ENCODE results near the gene SLPI.

Gene SLPI

GRCh38 chr20:45258664-45259063, 4.3 kb upstream of the SLPI start:
- no peaks in the 10 kb centered on the region for H3K9me3 Mint-ChIP-seq
- H3K4me1 Mint-ChIP-seq = no peaks in the 10 kb centered on the region
- H3K27me3 Mint-ChIP-seq = peaks cover 11% of the 10 kb centered on the region
- no peak for DNase-seq
- H3K36me3 Mint-ChIP-seq = no peaks in the 10 kb centered on the region
- H3K4me3 Mint-ChIP-seq = no peak overlapping the region
- CTCF ChIA-PET = no interaction called here
- no peak overlapping the region for H3K27ac Mint-ChIP-seq

- Mint-ChIP-seq H3K27me3 (peaks cover 15% of the 10 kb centered on the region), H3K9me3 (no peaks in the 10 kb centered on the region), H3K4me3 (no peak overlapping the region), H3K27ac (no peak overlapping the region), H3K4me1 (no peaks in the 10 kb centered on the region), H3K36me3 (no peaks in the 10 kb centered on the region)
- DNase-seq = no peak
- CTCF ChIA-PET = no interaction called here
Observed at GRCh38 chr20:45258259-45258658, 3.9 kb upstream of the SLPI start.

GRCh38 chr20:45257711-45258110, 3.3 kb upstream of the SLPI start:
- H3K27me3 Mint-ChIP-seq = peaks cover 19% of the 10 kb centered on the region
- H3K4me3 Mint-ChIP-seq = no peak overlapping the region
- no peaks in the 10 kb centered on the region for H3K4me1 Mint-ChIP-seq
- no peak overlapping the region for H3K27ac Mint-ChIP-seq
- no peak for DNase-seq
- H3K9me3 Mint-ChIP-seq = no peaks in the 10 kb centered on the region
- CTCF ChIA-PET = no interaction called here
- H3K36me3 Mint-ChIP-seq = no peaks in the 10 kb centered on the region

- Mint-ChIP-seq H3K27ac (no peak overlapping the region), H3K4me1 (no peaks in the 10 kb centered on the region), H3K36me3 (no peaks in the 10 kb centered on the region), H3K9me3 (no peaks in the 10 kb centered on the region), H3K4me3 (no peak overlapping the region), H3K27me3 (peaks cover 21% of the 10 kb centered on the region)
- CTCF ChIA-PET = interaction anchor here (0.6 kb wide), 1 partner anchor 70 kb away, joined by 3 read pairs; no protein-coding TSS in a partner anchor
- no peak for DNase-seq
Observed at GRCh38 chr20:45257161-45257560, 2.8 kb upstream of the SLPI start.

- H3K4me3 Mint-ChIP-seq = no peak overlapping the region
- no peak for DNase-seq
- CTCF ChIA-PET = interaction anchor here (0.6 kb wide), 1 partner anchor 209 kb away, joined by 3 read pairs; no protein-coding TSS in a partner anchor
- H3K4me1 Mint-ChIP-seq = no peaks in the 10 kb centered on the region
- H3K9me3 Mint-ChIP-seq = no peaks in the 10 kb centered on the region
- peaks cover 29% of the 10 kb centered on the region for H3K27me3 Mint-ChIP-seq
- no peaks in the 10 kb centered on the region for H3K36me3 Mint-ChIP-seq
- no peak overlapping the region for H3K27ac Mint-ChIP-seq
Observed at GRCh38 chr20:45253261-45253660, 1.1 kb downstream of the SLPI start.

- Mint-ChIP-seq H3K36me3 (no peaks in the 10 kb centered on the region), H3K9me3 (no peaks in the 10 kb centered on the region), H3K4me1 (no peaks in the 10 kb centered on the region), H3K27me3 (peaks cover 29% of the 10 kb centered on the region), H3K4me3 (no peak overlapping the region), H3K27ac (no peak overlapping the region)
- CTCF ChIA-PET = no interaction called here
- no peak for DNase-seq
Observed at GRCh38 chr20:45251884-45252560, 2.3 kb downstream of the SLPI start.

GRCh38 chr20:45248609-45249008, 5.8 kb downstream of the SLPI start:
- Mint-ChIP-seq H3K27me3 (peaks cover 38% of the 10 kb centered on the region), H3K36me3 (no peaks in the 10 kb centered on the region), H3K9me3 (no peaks in the 10 kb centered on the region), H3K4me3 (no peak overlapping the region), H3K27ac (no peak overlapping the region), H3K4me1 (no peaks in the 10 kb centered on the region)
- CTCF ChIA-PET = no interaction called here
- no peak for DNase-seq

- CTCF ChIA-PET = no interaction called here
- H3K27ac Mint-ChIP-seq = no peak overlapping the region
- H3K4me3 Mint-ChIP-seq = no peak overlapping the region
- peaks cover 30% of the 10 kb centered on the region for H3K27me3 Mint-ChIP-seq
- no peaks in the 10 kb centered on the region for H3K4me1 Mint-ChIP-seq
- no peaks in the 10 kb centered on the region for H3K9me3 Mint-ChIP-seq
- DNase-seq = no peak
- H3K36me3 Mint-ChIP-seq = no peaks in the 10 kb centered on the region
Observed at GRCh38 chr20:45247865-45248264, 6.5 kb downstream of the SLPI start.

GRCh38 chr20:45246109-45246508, 8.3 kb downstream of the SLPI start:
- no peak overlapping the region for H3K27ac Mint-ChIP-seq
- H3K27me3 Mint-ChIP-seq = peaks cover 25% of the 10 kb centered on the region
- no peaks in the 10 kb centered on the region for H3K9me3 Mint-ChIP-seq
- no peak for DNase-seq
- CTCF ChIA-PET = interaction anchor here (1.8 kb wide), 1 partner anchor 48 kb away, joined by 4 read pairs; no protein-coding TSS in a partner anchor
- H3K36me3 Mint-ChIP-seq = no peaks in the 10 kb centered on the region
- H3K4me3 Mint-ChIP-seq = no peak overlapping the region
- H3K4me1 Mint-ChIP-seq = no peaks in the 10 kb centered on the region

- Mint-ChIP-seq H3K4me1 (no peaks in the 10 kb centered on the region), H3K27me3 (peaks cover 23% of the 10 kb centered on the region), H3K9me3 (peaks cover 2% of the 10 kb centered on the region), H3K4me3 (no peak overlapping the region), H3K27ac (no peak overlapping the region), H3K36me3 (no peaks in the 10 kb centered on the region)
- no peak for DNase-seq
- CTCF ChIA-PET = interaction anchor here (0.6 kb wide), 1 partner anchor 216 kb away, joined by 3 read pairs; no protein-coding TSS in a partner anchor
Observed at GRCh38 chr20:45238139-45238538, 16.2 kb downstream of the SLPI start.

GRCh38 chr20:45235995-45236394, 18.4 kb downstream of the SLPI start:
- DNase-seq = no peak

GRCh38 chr20:45230631-45231030, 23.7 kb downstream of the SLPI start:
- Mint-ChIP-seq H3K27ac (no peak overlapping the region), H3K4me3 (no peak overlapping the region), H3K9me3 (peaks cover 2% of the 10 kb centered on the region), H3K4me1 (no peaks in the 10 kb centered on the region), H3K27me3 (peaks cover 36% of the 10 kb centered on the region), H3K36me3 (no peaks in the 10 kb centered on the region)
- no peak for DNase-seq
- CTCF ChIA-PET = no interaction called here

More at GRCh38 chr20:45235995-45236394, 18.4 kb downstream of the SLPI start:
- Mint-ChIP-seq H3K36me3 (no peaks in the 10 kb centered on the region), H3K9me3 (peaks cover 2% of the 10 kb centered on the region), H3K27me3 (peaks cover 27% of the 10 kb centered on the region), H3K27ac (no peak overlapping the region), H3K4me1 (no peaks in the 10 kb centered on the region), H3K4me3 (no peak overlapping the region)
- CTCF ChIA-PET = interaction anchor here (1.2 kb wide), 2 partner anchors 55 to 58 kb away, joined by 3 to 5 read pairs; no protein-coding TSS in a partner anchor

GRCh38 chr20:45229264-45230056, 24.9 kb downstream of the SLPI start:
- CTCF ChIA-PET = interaction anchor here (0.5 to 1.1 kb wide), 5 partner anchors 8 to 218 kb away, joined by 3 read pairs; partner anchors contain the start of gene SEMG2
- H3K4me1 Mint-ChIP-seq = no peaks in the 10 kb centered on the region
- peaks cover 1% of the 10 kb centered on the region for H3K9me3 Mint-ChIP-seq
- H3K27ac Mint-ChIP-seq = no peak overlapping the region
- H3K36me3 Mint-ChIP-seq = no peaks in the 10 kb centered on the region
- DNase-seq = peak; percentile 65
- peaks cover 40% of the 10 kb centered on the region for H3K27me3 Mint-ChIP-seq
- H3K4me3 Mint-ChIP-seq = no peak overlapping the region

GRCh38 chr20:45226287-45226686, 28.1 kb downstream of the SLPI start:
- no peak for DNase-seq
- Mint-ChIP-seq H3K4me1 (no peaks in the 10 kb centered on the region), H3K27me3 (peaks cover 44% of the 10 kb centered on the region), H3K27ac (no peak overlapping the region), H3K36me3 (no peaks in the 10 kb centered on the region), H3K4me3 (no peak overlapping the region), H3K9me3 (no peaks in the 10 kb centered on the region)
- CTCF ChIA-PET = no interaction called here

GRCh38 chr20:45223136-45223535, 31.2 kb downstream of the SLPI start:
- peaks cover 42% of the 10 kb centered on the region for H3K27me3 Mint-ChIP-seq
- no peak overlapping the region for H3K4me3 Mint-ChIP-seq
- H3K27ac Mint-ChIP-seq = no peak overlapping the region
- no peaks in the 10 kb centered on the region for H3K36me3 Mint-ChIP-seq
- no peaks in the 10 kb centered on the region for H3K9me3 Mint-ChIP-seq
- no peak for DNase-seq
- no peaks in the 10 kb centered on the region for H3K4me1 Mint-ChIP-seq
- CTCF ChIA-PET = no interaction called here

All from activated naive CD4-positive, alpha-beta T cell treated with anti-CD3 and anti-CD28 coated beads, Interleukin-2, amount 10 ng/mL, durations not matched to agents 7 days and 5 days (primary cell).